ENCODE data around the gene CCNJ.
A peak's percentile ranks its signal among the peaks of the same experiment; 100 is the strongest.

- TF ChIP-seq CTCF (IDR thresholded peaks at IDR 0.05) (peak in 3 of 5 experiments; percentile 5 to 56 (median 8)), POLR2A (IDR thresholded peaks at IDR 0.05) (peak; percentile 63 to 74)
Measured at GRCh38 chr10:96043033-96043892, at the start of gene CCNJ.
